Measurements from ENCODE around the gene UBR4. TPM values are rescaled to one million over a fixed set of nuclear protein-coding genes. Genes with fewer than 3 reads are reported as not detected.

The UBR4 gene
- total RNA-seq, 1 experiment from 2014 or later: 107 TPM

- BruUV-seq (replicated peaks): no TSS peak
- TF ChIP-seq EZH2phosphoT487 (IDR thresholded peaks at IDR 0.05; ENCODE audit: borderline replicate concordance): no peak
- no peak for TF ChIP-seq YY1 (IDR thresholded peaks at IDR 0.05; ENCODE audit: extremely low read depth, insufficient replicate concordance, low read depth, low read length)
- TF ChIP-seq ZNF274 (IDR thresholded peaks at IDR 0.05; ENCODE audit: low read depth, low read length): no peak
- no peak for TF ChIP-seq JUND (IDR thresholded peaks at IDR 0.05)
- TF ChIP-seq CEBPB (IDR thresholded peaks at IDR 0.05; ENCODE audit: low read depth): no peak
- no peak for TF ChIP-seq ZFX (IDR thresholded peaks at IDR 0.05)
- TF ChIP-seq, protein P1, sequence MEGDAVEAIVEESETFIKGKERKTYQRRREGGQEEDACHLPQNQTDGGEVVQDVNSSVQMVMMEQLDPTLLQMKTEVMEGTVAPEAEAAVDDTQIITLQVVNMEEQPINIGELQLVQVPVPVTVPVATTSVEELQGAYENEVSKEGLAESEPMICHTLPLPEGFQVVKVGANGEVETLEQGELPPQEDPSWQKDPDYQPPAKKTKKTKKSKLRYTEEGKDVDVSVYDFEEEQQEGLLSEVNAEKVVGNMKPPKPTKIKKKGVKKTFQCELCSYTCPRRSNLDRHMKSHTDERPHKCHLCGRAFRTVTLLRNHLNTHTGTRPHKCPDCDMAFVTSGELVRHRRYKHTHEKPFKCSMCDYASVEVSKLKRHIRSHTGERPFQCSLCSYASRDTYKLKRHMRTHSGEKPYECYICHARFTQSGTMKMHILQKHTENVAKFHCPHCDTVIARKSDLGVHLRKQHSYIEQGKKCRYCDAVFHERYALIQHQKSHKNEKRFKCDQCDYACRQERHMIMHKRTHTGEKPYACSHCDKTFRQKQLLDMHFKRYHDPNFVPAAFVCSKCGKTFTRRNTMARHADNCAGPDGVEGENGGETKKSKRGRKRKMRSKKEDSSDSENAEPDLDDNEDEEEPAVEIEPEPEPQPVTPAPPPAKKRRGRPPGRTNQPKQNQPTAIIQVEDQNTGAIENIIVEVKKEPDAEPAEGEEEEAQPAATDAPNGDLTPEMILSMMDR (IDR thresholded peaks at IDR 0.05 in 2 of 3, conservative IDR thresholded peaks at IDR 0.05 in 1 of 3; ENCODE audit: borderline replicate concordance in 1 of 3, insufficient read depth in 1 of 3, low read depth in 2 of 3, low read length in 2 of 3): no peak
- TF ChIP-seq POLR2A (IDR thresholded peaks at IDR 0.05; ENCODE audit: borderline replicate concordance, extremely low read depth, insufficient read depth, insufficient read length): no peak
- TF ChIP-seq EGR1 (IDR thresholded peaks at IDR 0.05; ENCODE audit: low read depth): no peak
- TF ChIP-seq, protein P2, sequence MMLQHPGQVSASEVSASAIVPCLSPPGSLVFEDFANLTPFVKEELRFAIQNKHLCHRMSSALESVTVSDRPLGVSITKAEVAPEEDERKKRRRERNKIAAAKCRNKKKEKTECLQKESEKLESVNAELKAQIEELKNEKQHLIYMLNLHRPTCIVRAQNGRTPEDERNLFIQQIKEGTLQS (IDR thresholded peaks at IDR 0.05): no peak
- no peak for TF ChIP-seq RAD21 (IDR thresholded peaks at IDR 0.05; ENCODE audit: low read depth)
- TF ChIP-seq MAX (IDR thresholded peaks at IDR 0.05): no peak
- no peak for TF ChIP-seq POLR2AphosphoS5 (IDR thresholded peaks at IDR 0.05; ENCODE audit: low read depth, low read length)
- TF ChIP-seq CBX3 (IDR thresholded peaks at IDR 0.05; ENCODE audit: low read depth): no peak
- no peak for TF ChIP-seq TCF7L2 (IDR thresholded peaks at IDR 0.05; ENCODE audit: borderline replicate concordance, extremely low read depth, insufficient read depth, insufficient read length)
- no peak for TF ChIP-seq ZBTB33 (IDR thresholded peaks at IDR 0.05; ENCODE audit: extremely low read depth, insufficient replicate concordance, low read length)
- TF ChIP-seq SIN3A (IDR thresholded peaks at IDR 0.05; ENCODE audit: low read depth): no peak
- no peak for TF ChIP-seq SRF (IDR thresholded peaks at IDR 0.05; ENCODE audit: low read depth)
- no peak overlapping the region for H3K4me2 ChIP-seq (ENCODE audit: low read length)
- H4K20me1 ChIP-seq (ENCODE audit: insufficient read depth): no peaks in the 10 kb centered on the region; the same call in 1 of the 2 replicates
- CTCF ChIA-PET: no interaction called here
- H3K4me1 ChIP-seq (ENCODE audit: control insufficient read depth in 1 of 2, insufficient read depth in 2 of 2, low read length in 2 of 2): peaks cover 8 to 27% of the 10 kb centered on the region in 2 experiments
- no peak overlapping the region for H3K27ac ChIP-seq (ENCODE audit: low read depth, low read length)
- H3K79me2 ChIP-seq (ENCODE audit: insufficient read depth, low read length): peaks cover 90% of the 10 kb centered on the region
- RAD21 ChIA-PET (ENCODE audit: low non-redundant PET in 1 of 2, low total read pairs in 2 of 2, uncharacterized antibody in 2 of 2, unreplicated experiment in 2 of 2): no interaction called here
- no peak overlapping the region for H3K4me3 ChIP-seq (replicated peaks in 1 of 2; ENCODE audit: low read depth in 1 of 2, low read length in 2 of 2)
- ATAC-seq (no peak), DNase-seq (ENCODE audit: low read depth, low spot score) (no peak)
- H3K9me3 ChIP-seq (ENCODE audit: control insufficient read depth in 1 of 2, insufficient read depth in 1 of 2, low read depth in 1 of 2, low read length in 2 of 2): no peaks in the 10 kb centered on the region
- no peak overlapping the region for H3K9ac ChIP-seq (ENCODE audit: low read length)
- no peak overlapping the region for H2AFZ ChIP-seq (ENCODE audit: low read depth, low read length, poor library complexity, severe bottlenecking)
- no peaks in the 10 kb centered on the region for H3K27me3 ChIP-seq (ENCODE audit: insufficient read depth, low read length)
- peaks cover 19 to 21% of the 10 kb centered on the region in 2 experiments; a peak in 3 of 4 replicates for H3K36me3 ChIP-seq (ENCODE audit: control insufficient read depth in 1 of 2, insufficient read depth in 2 of 2, low read length in 2 of 2)
- POLR2A ChIA-PET: no interaction called here
- intact Hi-C loops (cut with micrococcal nuclease): no loop called here
- H3K9me2 ChIP-seq (ENCODE audit: insufficient read depth): no peaks in the 10 kb centered on the region
These were observed 3.5 kb upstream of the UBR4 start for GRCh38 chr1:19213580-19213979.

All from HCT116 (cell line).